Measurements from ENCODE around the gene CLEC18A.

Gene CLEC18A

GRCh38 chr16:69929480-69929879, 21.7 kb upstream of the CLEC18A start:
- no peak overlapping the region for H3K4me3 ChIP-seq (ENCODE audit: low read depth, low read length)
- no peak for DNase-seq (ENCODE audit: low read depth)
- no peak for TF ChIP-seq CTCF (IDR thresholded peaks at IDR 0.05; ENCODE audit: insufficient read depth, low read depth, low read length, missing control alignments)

GRCh38 chr16:69930117-69930776, 20.9 kb upstream of the CLEC18A start:
- no peak overlapping the region for H3K4me3 ChIP-seq (ENCODE audit: low read depth, low read length)
- TF ChIP-seq CTCF (IDR thresholded peaks at IDR 0.05; ENCODE audit: insufficient read depth, low read depth, low read length, missing control alignments), result peak; percentile 65
- DNase-seq (ENCODE audit: low read depth), result peak; percentile 64

GRCh38 chr16:69931631-69932030, 19.5 kb upstream of the CLEC18A start:
- H3K4me3 ChIP-seq (ENCODE audit: low read depth, low read length), result no peak overlapping the region
- DNase-seq (ENCODE audit: low read depth), result no peak
- TF ChIP-seq CTCF (IDR thresholded peaks at IDR 0.05; ENCODE audit: insufficient read depth, low read depth, low read length, missing control alignments), result no peak

- TF ChIP-seq CTCF (IDR thresholded peaks at IDR 0.05; ENCODE audit: insufficient read depth, low read depth, low read length, missing control alignments), result no peak
- H3K4me3 ChIP-seq (ENCODE audit: low read depth, low read length), result no peak overlapping the region
- DNase-seq (ENCODE audit: low read depth), result no peak
Measured at GRCh38 chr16:69932228-69932627, 18.9 kb upstream of the CLEC18A start.

- no peak for DNase-seq (ENCODE audit: low read depth)
- no peak for TF ChIP-seq CTCF (IDR thresholded peaks at IDR 0.05; ENCODE audit: insufficient read depth, low read depth, low read length, missing control alignments)
- H3K4me3 ChIP-seq (ENCODE audit: low read depth, low read length), result no peak overlapping the region
Measured at GRCh38 chr16:69932691-69933392, 18.3 kb upstream of the CLEC18A start.

- no peak overlapping the region for H3K4me3 ChIP-seq (ENCODE audit: low read depth, low read length)
- DNase-seq (ENCODE audit: low read depth), result no peak
- TF ChIP-seq CTCF (IDR thresholded peaks at IDR 0.05; ENCODE audit: insufficient read depth, low read depth, low read length, missing control alignments), result no peak
Measured at GRCh38 chr16:69934044-69934443, 17.1 kb upstream of the CLEC18A start.

Data from GM12865 (cell line).